ENCODE measurements around the gene PTPRN. TPM values are rescaled to one million over a fixed set of nuclear protein-coding genes. Genes with fewer than 3 reads are reported as not detected.

Gene PTPRN
- total RNA-seq, 1 donor from 2014 or later: 0.60 TPM

GRCh38 chr2:219335373-219335786 is 26.2 kb upstream of the PTPRN start:
- no peak overlapping the region for H2AFZ ChIP-seq (replicated peaks)
- H3K4me1 ChIP-seq: no peaks in the 10 kb centered on the region
- Mint-ChIP-seq H3K9me3 (peaks cover 10% of the 10 kb centered on the region), H3K36me3 (no peaks in the 10 kb centered on the region), H3K27ac (no peak overlapping the region), H3K27me3 (ENCODE audit: insufficient read depth, low read depth) (peaks cover 46% of the 10 kb centered on the region), H3K4me3 (no peak overlapping the region), H3K4me1 (peaks cover 17% of the 10 kb centered on the region)
- H3K4me2 ChIP-seq: no peak overlapping the region
- no peaks in the 10 kb centered on the region for H3F3A ChIP-seq (ENCODE audit: low read depth)
- no peaks in the 10 kb centered on the region for H3K9me3 ChIP-seq (ENCODE audit: low read depth)
- TF ChIP-seq EZH2phosphoT487 (IDR thresholded peaks at IDR 0.05) (no peak), CTCF (IDR thresholded peaks at IDR 0.05) (no peak), EZH2 (IDR thresholded peaks at IDR 0.05) (no peak)
- no peak overlapping the region for H3K9ac ChIP-seq
- peaks cover 25% of the 10 kb centered on the region for H4K20me1 ChIP-seq (ENCODE audit: low read depth)
- H3K79me2 ChIP-seq (ENCODE audit: low read depth): no peaks in the 10 kb centered on the region
- no peak overlapping the region for H3K4me3 ChIP-seq
- DNase-seq (ENCODE audit: low spot score): peak; percentile 6
- H3K36me3 ChIP-seq: no peaks in the 10 kb centered on the region
- H3K27ac ChIP-seq: no peak overlapping the region
- H3K27me3 ChIP-seq: peaks cover 98% of the 10 kb centered on the region

GRCh38 chr2:219334076-219334475 is 24.9 kb upstream of the PTPRN start:
- Histone ChIP-seq H2AFZ (replicated peaks) (no peak overlapping the region), H3K9me3 (ENCODE audit: low read depth) (no peaks in the 10 kb centered on the region), H3K27me3 (peaks cover 98% of the 10 kb centered on the region), H3K4me2 (no peak overlapping the region), H3K27ac (no peak overlapping the region), H3F3A (ENCODE audit: low read depth) (no peaks in the 10 kb centered on the region), H3K4me1 (no peaks in the 10 kb centered on the region), H3K9ac (no peak overlapping the region), H4K20me1 (ENCODE audit: low read depth) (peaks cover 28% of the 10 kb centered on the region), H3K4me3 (no peak overlapping the region), H3K36me3 (no peaks in the 10 kb centered on the region), H3K79me2 (ENCODE audit: low read depth) (no peaks in the 10 kb centered on the region)
- no peaks in the 10 kb centered on the region for H3K36me3 Mint-ChIP-seq
- peaks cover 10% of the 10 kb centered on the region for H3K9me3 Mint-ChIP-seq
- peaks cover 51% of the 10 kb centered on the region for H3K27me3 Mint-ChIP-seq (ENCODE audit: insufficient read depth, low read depth)
- TF ChIP-seq EZH2phosphoT487 (IDR thresholded peaks at IDR 0.05): no peak
- TF ChIP-seq EZH2 (IDR thresholded peaks at IDR 0.05): no peak
- TF ChIP-seq CTCF (IDR thresholded peaks at IDR 0.05): no peak
- H3K4me3 Mint-ChIP-seq: no peak overlapping the region
- no peak overlapping the region for H3K27ac Mint-ChIP-seq
- H3K4me1 Mint-ChIP-seq: peaks cover 17% of the 10 kb centered on the region
- DNase-seq (ENCODE audit: low spot score): no peak

- H2AFZ ChIP-seq (replicated peaks): no peak within 1 kb of the TSS
- H3K27ac ChIP-seq: no peak within 1 kb of the TSS
- H3K27me3 ChIP-seq: peaks cover 99% of the 10 kb centered on the region
- no peak within 1 kb of the TSS for H3K27ac Mint-ChIP-seq
- H4K20me1 ChIP-seq (ENCODE audit: low read depth): peaks cover 28% of the 10 kb centered on the region
- peaks cover 10% of the 10 kb centered on the region for H3K9me3 Mint-ChIP-seq
- peak; percentile 42 for DNase-seq (ENCODE audit: low spot score)
- no peak within 1 kb of the TSS for H3K4me3 ChIP-seq
- H3K79me2 ChIP-seq (ENCODE audit: low read depth): no peaks in the 10 kb centered on the region
- H3K36me3 Mint-ChIP-seq: no peaks in the 10 kb centered on the region
- H3K9me3 ChIP-seq (ENCODE audit: low read depth): no peaks in the 10 kb centered on the region
- no peak within 1 kb of the TSS for H3K9ac ChIP-seq
- no peaks in the 10 kb centered on the region for H3F3A ChIP-seq (ENCODE audit: low read depth)
- H3K4me1 ChIP-seq: no peaks in the 10 kb centered on the region
- H3K4me2 ChIP-seq: no peak within 1 kb of the TSS
- no peaks in the 10 kb centered on the region for H3K36me3 ChIP-seq
- peaks cover 53% of the 10 kb centered on the region for H3K27me3 Mint-ChIP-seq (ENCODE audit: insufficient read depth, low read depth)
- peak within 1 kb of the TSS; percentile 1 for H3K4me3 Mint-ChIP-seq
- TF ChIP-seq EZH2phosphoT487 (IDR thresholded peaks at IDR 0.05) (no peak), EZH2 (IDR thresholded peaks at IDR 0.05) (no peak), CTCF (IDR thresholded peaks at IDR 0.05) (no peak)
- H3K4me1 Mint-ChIP-seq: peaks cover 23% of the 10 kb centered on the region
Measured at GRCh38 chr2:219332542-219332941, 23.3 kb upstream of the PTPRN start, which contains the start of gene RESP18. TSS of gene RESP18 (minus strand) at chr2:219332744.

All from neural progenitor cell (in vitro differentiated cells).